ENCODE measurements around the gene ADARB1.

The ADARB1 gene

GRCh38 chr21:45071874-45072737 is 2.3 kb upstream of the ADARB1 start:
- no peak overlapping the region for H3K4me3 ChIP-seq (ENCODE audit: low read depth, low read length)
- CTCF ChIA-PET, result interaction anchor here (0.8 to 1.5 kb wide), 3 partner anchors 27 to 65 kb away, joined by 3 to 8 read pairs (median 4); no protein-coding TSS in a partner anchor
- no peak for DNase-seq (ENCODE audit: low read depth, low spot score)
- POLR2A ChIA-PET, result no interaction called here
- no peak for TF ChIP-seq CTCF (IDR thresholded peaks at IDR 0.05; ENCODE audit: insufficient read depth, low read length, missing control alignments)

GRCh38 chr21:45072738-45073300 is 1.6 kb upstream of the ADARB1 start:
- no peak for TF ChIP-seq CTCF (IDR thresholded peaks at IDR 0.05; ENCODE audit: insufficient read depth, low read length, missing control alignments)
- peak overlapping the region; percentile 85 for H3K4me3 ChIP-seq (ENCODE audit: low read depth, low read length)
- ChIA-PET CTCF (interaction anchor here (0.8 to 1.5 kb wide), 2 partner anchors 57 to 64 kb away, joined by 3 to 8 read pairs; no protein-coding TSS in a partner anchor), POLR2A (interaction anchor here (0.7 to 1.4 kb wide), 2 partner anchors 8 to 22 kb away, joined by 3 to 6 read pairs; no protein-coding TSS in a partner anchor)
- DNase-seq (ENCODE audit: low read depth, low spot score), result no peak

- CTCF ChIA-PET, result interaction anchor here (0.8 to 1.5 kb wide), 4 partner anchors 26 to 64 kb away, joined by 3 to 8 read pairs (median 4); no protein-coding TSS in a partner anchor
- DNase-seq (ENCODE audit: low read depth, low spot score), result no peak
- POLR2A ChIA-PET, result interaction anchor here (0.7 to 1.4 kb wide), 4 partner anchors 9 to 204 kb away, joined by 3 to 6 read pairs (median 4); no protein-coding TSS in a partner anchor
- TF ChIP-seq CTCF (IDR thresholded peaks at IDR 0.05; ENCODE audit: insufficient read depth, low read length, missing control alignments), result no peak
- H3K4me3 ChIP-seq (ENCODE audit: low read depth, low read length), result peak overlapping the region; percentile 85
Measured at GRCh38 chr21:45073301-45074047, 906 bp upstream of the ADARB1 start.

- H3K4me3 ChIP-seq (ENCODE audit: low read depth, low read length), result peak overlapping the region; percentile 79
- POLR2A ChIA-PET, result no interaction called here
- no peak for DNase-seq (ENCODE audit: low read depth, low spot score)
- CTCF ChIA-PET, result interaction anchor here (1.4 kb wide), 1 partner anchor 55 kb away, joined by 4 read pairs; no protein-coding TSS in a partner anchor
- no peak for TF ChIP-seq CTCF (IDR thresholded peaks at IDR 0.05; ENCODE audit: insufficient read depth, low read length, missing control alignments)
Measured at GRCh38 chr21:45074818-45075595, 627 bp downstream of the ADARB1 start.

GRCh38 chr21:45075596-45076244 is 1.3 kb downstream of the ADARB1 start:
- DNase-seq (ENCODE audit: low read depth, low spot score), result no peak
- POLR2A ChIA-PET, result no interaction called here
- CTCF ChIA-PET, result interaction anchor here (1.0 to 8.4 kb wide), 7 partner anchors 22 to 275 kb away, joined by 3 to 64 read pairs (median 5); no protein-coding TSS in a partner anchor
- TF ChIP-seq CTCF (IDR thresholded peaks at IDR 0.05; ENCODE audit: insufficient read depth, low read length, missing control alignments), result no peak
- peak overlapping the region; percentile 79 for H3K4me3 ChIP-seq (ENCODE audit: low read depth, low read length)
